OCI-LY1 (cell line): ENCODE measurements around the gene WFDC2.

Experiments
- EZH2 ChIP-seq: fragments of 200-600 bp; sonication (generic), shearing (Covaris generic); IDR thresholded peaks from 2 replicates; pipeline ENCODE4 v1.8.0; 2017; ENCODE audit warnings: borderline replicate concordance, mixed run types, mild to moderate bottlenecking, antibody characterized with exemption, low read length, moderate library complexity, mixed read lengths
- TF ChIP-seq, protein P1 (sequence below): fragments of 200-600 bp; sonication (generic), shearing (Covaris generic); IDR thresholded peaks from 2 replicates; pipeline ENCODE4 v1.5.1; 2017; ENCODE audit warnings: mild to moderate bottlenecking, antibody characterized with exemption, low read length, moderate library complexity, mixed read lengths

GRCh38 chr20:45467172-45467571 lies 2.4 kb upstream of the WFDC2 start:
- TF ChIP-seq, protein P1, sequence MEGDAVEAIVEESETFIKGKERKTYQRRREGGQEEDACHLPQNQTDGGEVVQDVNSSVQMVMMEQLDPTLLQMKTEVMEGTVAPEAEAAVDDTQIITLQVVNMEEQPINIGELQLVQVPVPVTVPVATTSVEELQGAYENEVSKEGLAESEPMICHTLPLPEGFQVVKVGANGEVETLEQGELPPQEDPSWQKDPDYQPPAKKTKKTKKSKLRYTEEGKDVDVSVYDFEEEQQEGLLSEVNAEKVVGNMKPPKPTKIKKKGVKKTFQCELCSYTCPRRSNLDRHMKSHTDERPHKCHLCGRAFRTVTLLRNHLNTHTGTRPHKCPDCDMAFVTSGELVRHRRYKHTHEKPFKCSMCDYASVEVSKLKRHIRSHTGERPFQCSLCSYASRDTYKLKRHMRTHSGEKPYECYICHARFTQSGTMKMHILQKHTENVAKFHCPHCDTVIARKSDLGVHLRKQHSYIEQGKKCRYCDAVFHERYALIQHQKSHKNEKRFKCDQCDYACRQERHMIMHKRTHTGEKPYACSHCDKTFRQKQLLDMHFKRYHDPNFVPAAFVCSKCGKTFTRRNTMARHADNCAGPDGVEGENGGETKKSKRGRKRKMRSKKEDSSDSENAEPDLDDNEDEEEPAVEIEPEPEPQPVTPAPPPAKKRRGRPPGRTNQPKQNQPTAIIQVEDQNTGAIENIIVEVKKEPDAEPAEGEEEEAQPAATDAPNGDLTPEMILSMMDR, result no peak
- TF ChIP-seq EZH2, result no peak
